Activated CD8-positive, alpha-beta T cell treated with anti-CD3 and anti-CD28 coated beads, Interleukin-2, amount 10 ng/mL, durations not matched to agents 7 days and 5 days (primary cell): Measurements from ENCODE around the gene DELE1. TPM values are rescaled to one million over a fixed set of nuclear protein-coding genes. Genes with fewer than 3 reads are reported as not detected.

Source experiments
- ATAC-seq: fragments of 150-1000 bp; cut with Tn5 transposase; one replicate; pipeline ENCODE4 v1.10.0; 2021; ENCODE audit warnings: moderate library complexity
- CTCF ChIA-PET: fragments of 350-600 bp; sonication (Branson Sonifier 250); formaldehyde crosslinking; loops from one replicate; lab custom pipeline; 2021; ENCODE audit warnings: antibody characterized with exemption; lab: Charles Lee
- POLR2A ChIA-PET: fragments of 350-600 bp; sonication (Branson Sonifier 250); formaldehyde crosslinking; loops from one replicate; lab custom pipeline; 2021; ENCODE audit warnings: antibody characterized with exemption; lab: Charles Lee
- DNase-seq: peaks from one replicate; pipeline ENCODE4 v3.0.0-alpha.2; 2020
- H3K27ac Mint-ChIP-seq: one replicate; pipeline ENCODE4 v1.8.0; 2021; ENCODE audit warnings: mild to moderate bottlenecking, mixed read lengths
- H3K27me3 Mint-ChIP-seq: one replicate; pipeline ENCODE4 v1.8.0; 2021; ENCODE audit warnings: low read depth, mixed read lengths
- H3K36me3 Mint-ChIP-seq: one replicate; pipeline ENCODE4 v1.8.0; 2021; ENCODE audit warnings: low read depth, mixed read lengths
- H3K4me1 Mint-ChIP-seq: one replicate; pipeline ENCODE4 v1.8.0; 2021; ENCODE audit warnings: low read depth, mixed read lengths
- H3K4me3 Mint-ChIP-seq: one replicate; pipeline ENCODE4 v1.8.0; 2021; ENCODE audit warnings: mild to moderate bottlenecking, mixed read lengths
- H3K9me3 Mint-ChIP-seq: one replicate; pipeline ENCODE4 v1.8.0; 2022; ENCODE audit warnings: mixed read lengths; ENCODE audit not compliant: insufficient read depth
- total RNA-seq, 2 experiments: library from RNA; stranded (reverse); gene quantifications; one replicate each; pipeline ENCODE4 v1.2.3, GENCODE V29; 2021

The DELE1 gene
- total RNA-seq, 2 experiments from 2014 or later: 65.7 to 65.8 TPM

- H3K27ac Mint-ChIP-seq: peak overlapping the region; percentile 95
- H3K4me3 Mint-ChIP-seq: peak overlapping the region; percentile 92
- POLR2A ChIA-PET: interaction anchor here (0.5 to 3.2 kb wide), 30 partner anchors 8 to 1433 kb away, joined by 3 to 33 read pairs (median 4); partner anchors contain the start of genes DELE1, GNPDA1, NDFIP1 and PCDH12
- no peaks in the 10 kb centered on the region for H3K9me3 Mint-ChIP-seq
- CTCF ChIA-PET: interaction anchor here (0.9 to 7.1 kb wide), 37 partner anchors 8 to 730 kb away, joined by 3 to 186 read pairs (median 6); partner anchors contain the start of genes DELE1, GNPDA1, NDFIP1 and PCDH1
- ATAC-seq (no peak), DNase-seq (peak; percentile 38)
- peaks cover 38% of the 10 kb centered on the region for H3K4me1 Mint-ChIP-seq
- H3K27me3 Mint-ChIP-seq: no peaks in the 10 kb centered on the region
- H3K36me3 Mint-ChIP-seq: peaks cover 26% of the 10 kb centered on the region
Measured at GRCh38 chr5:141969783-141970771, 46.4 kb downstream of the DELE1 start.

- H3K36me3 Mint-ChIP-seq: peaks cover 44% of the 10 kb centered on the region
- DNase-seq: no peak
- ChIA-PET POLR2A (no interaction called here), CTCF (interaction anchor here (6.0 kb wide), 1 partner anchor 18 kb away, joined by 76 read pairs; no protein-coding TSS in a partner anchor)
- H3K9me3 Mint-ChIP-seq: no peaks in the 10 kb centered on the region
- no peak overlapping the region for H3K4me3 Mint-ChIP-seq
- peaks cover 31% of the 10 kb centered on the region for H3K4me1 Mint-ChIP-seq
- H3K27ac Mint-ChIP-seq: no peak overlapping the region
- H3K27me3 Mint-ChIP-seq: no peaks in the 10 kb centered on the region
- no peak for ATAC-seq
Measured at GRCh38 chr5:141973871-141974595, 50.4 kb downstream of the DELE1 start.

GRCh38 chr5:141976176-141976575 lies 52.5 kb downstream of the DELE1 start:
- DNase-seq (no peak), ATAC-seq (no peak)
- Mint-ChIP-seq H3K27me3 (no peaks in the 10 kb centered on the region), H3K9me3 (no peaks in the 10 kb centered on the region), H3K27ac (no peak overlapping the region), H3K36me3 (peaks cover 54% of the 10 kb centered on the region), H3K4me1 (peaks cover 18% of the 10 kb centered on the region), H3K4me3 (no peak overlapping the region)
- ChIA-PET POLR2A (no interaction called here), CTCF (interaction anchor here (0.7 to 3.1 kb wide), 7 partner anchors 10 to 307 kb away, joined by 3 to 13 read pairs (median 4); no protein-coding TSS in a partner anchor)

- H3K36me3 Mint-ChIP-seq: peaks cover 63% of the 10 kb centered on the region
- H3K4me3 Mint-ChIP-seq: no peak overlapping the region
- ChIA-PET POLR2A (interaction anchor here (0.5 to 3.4 kb wide), 2 partner anchors 9 to 54 kb away, joined by 3 to 20 read pairs; partner anchors contain the start of gene RNF14), CTCF (interaction anchor here (1.1 to 3.3 kb wide), 10 partner anchors 8 to 286 kb away, joined by 3 to 22 read pairs (median 6); partner anchors contain the start of gene RNF14)
- no peak overlapping the region for H3K27ac Mint-ChIP-seq
- ATAC-seq (no peak), DNase-seq (no peak)
- H3K9me3 Mint-ChIP-seq: no peaks in the 10 kb centered on the region
- no peaks in the 10 kb centered on the region for H3K27me3 Mint-ChIP-seq
- H3K4me1 Mint-ChIP-seq: peaks cover 14% of the 10 kb centered on the region
Measured at GRCh38 chr5:141978389-141978788, 54.7 kb downstream of the DELE1 start.

- ChIA-PET POLR2A (no interaction called here), CTCF (no interaction called here)
- H3K36me3 Mint-ChIP-seq: peaks cover 65% of the 10 kb centered on the region
Measured at GRCh38 chr5:141982626-141983025, 59.0 kb downstream of the DELE1 start.

DNA sequence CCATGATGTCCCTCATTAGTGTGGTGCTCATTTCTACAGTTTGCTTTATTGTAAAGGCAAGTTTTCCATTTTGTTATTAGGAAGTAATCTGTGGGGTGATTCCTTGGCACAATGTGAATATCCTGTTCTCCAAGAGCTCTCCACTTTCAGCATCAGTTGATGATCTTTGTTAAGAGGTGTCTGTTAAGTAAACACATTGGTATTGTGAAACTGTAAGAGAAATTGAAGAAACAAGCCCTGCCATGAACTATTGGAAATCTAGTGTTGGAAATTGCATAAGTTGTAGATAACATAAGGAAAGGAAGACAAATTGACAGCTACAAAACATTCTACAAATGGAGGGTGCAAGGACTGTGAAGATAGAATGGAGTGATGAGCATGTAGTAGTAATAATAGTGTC lies 62.4 kb downstream of the DELE1 start:
- peaks cover 8% of the 10 kb centered on the region for H3K4me1 Mint-ChIP-seq
- H3K27me3 Mint-ChIP-seq: no peaks in the 10 kb centered on the region
- H3K36me3 Mint-ChIP-seq: peaks cover 49% of the 10 kb centered on the region
- H3K9me3 Mint-ChIP-seq: no peaks in the 10 kb centered on the region
- DNase-seq: no peak
- ATAC-seq: no peak
- no peak overlapping the region for H3K4me3 Mint-ChIP-seq
- no peak overlapping the region for H3K27ac Mint-ChIP-seq
- ChIA-PET CTCF (interaction anchor here (0.6 to 3.6 kb wide), 9 partner anchors 9 to 160 kb away, joined by 3 to 23 read pairs (median 5); partner anchors contain the start of genes GNPDA1 and RNF14), POLR2A (interaction anchor here (0.9 to 1.0 kb wide), 2 partner anchors 17 to 157 kb away, joined by 3 to 5 read pairs; partner anchors contain the start of gene RNF14)

More at GRCh38 chr5:141982626-141983025, 59.0 kb downstream of the DELE1 start:
- DNase-seq (no peak), ATAC-seq (no peak)
- Mint-ChIP-seq H3K9me3 (no peaks in the 10 kb centered on the region), H3K4me1 (peaks cover 10% of the 10 kb centered on the region), H3K27ac (no peak overlapping the region), H3K4me3 (no peak overlapping the region), H3K27me3 (no peaks in the 10 kb centered on the region)

DNA sequence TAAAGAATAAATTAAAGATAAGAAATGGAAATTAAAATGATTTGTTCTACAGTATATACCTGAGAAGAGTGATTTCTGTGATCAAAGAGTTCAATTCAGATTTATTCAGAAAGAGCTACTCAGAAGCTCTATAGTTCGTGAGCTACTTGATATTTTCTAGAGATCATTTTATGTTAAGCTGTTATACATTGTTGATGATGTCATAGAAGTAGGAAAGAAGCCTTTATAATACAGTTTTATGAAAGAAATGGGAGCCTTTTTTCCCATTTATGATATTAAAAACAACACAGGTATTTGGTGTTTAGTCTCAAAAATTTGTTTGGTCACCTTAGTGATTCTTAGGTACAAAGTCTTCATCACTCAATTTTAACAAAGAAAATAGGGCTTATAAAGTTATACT lies 66.0 kb downstream of the DELE1 start:
- H3K36me3 Mint-ChIP-seq: peaks cover 40% of the 10 kb centered on the region

More for the DNA sequence above, 66.0 kb downstream of the DELE1 start:
- Mint-ChIP-seq H3K9me3 (no peaks in the 10 kb centered on the region), H3K4me1 (peaks cover 11% of the 10 kb centered on the region), H3K27ac (no peak overlapping the region), H3K27me3 (no peaks in the 10 kb centered on the region), H3K4me3 (no peak overlapping the region)
- ATAC-seq (no peak), DNase-seq (no peak)
- ChIA-PET CTCF (interaction anchor here (0.7 to 11.7 kb wide), 13 partner anchors 9 to 297 kb away, joined by 3 to 199 read pairs (median 6); partner anchors contain the start of genes GNPDA1, NDFIP1 and RNF14), POLR2A (no interaction called here)

Other genes starting within 250 kb of the DELE1 start
- 1 to 10 TPM; 8.5 to 8.8 TPM for gene ARAP3, start 241.6 kb upstream of the DELE1 start, total RNA-seq
- not detected for gene PCDH1, start 45.5 kb upstream of the DELE1 start, total RNA-seq
- under 1 TPM; 0.26 to 0.29 TPM for gene PCDH12, start 34.3 kb downstream of the DELE1 start, total RNA-seq
- gene RNF14, start 45.2 kb downstream of the DELE1 start, total RNA-seq: 10 to 100 TPM; 22.2 to 26.0 TPM
- gene GNPDA1, start 89.2 kb downstream of the DELE1 start, total RNA-seq: 10 to 100 TPM; 34.9 to 41.0 TPM
- 10 to 100 TPM; 47.2 TPM for gene NDFIP1, start 184.9 kb downstream of the DELE1 start, total RNA-seq